GM12872 (cell line): ENCODE data around the gene TBL3.

Source experiments
- CTCF ChIP-seq: IDR thresholded peaks from 3 replicates; pipeline ENCODE4 v1.5.1; 2011; ENCODE audit warnings: low read depth, mild to moderate bottlenecking, low read length, moderate library complexity; ENCODE audit not compliant: insufficient read depth

TBL3 gene

DNA sequence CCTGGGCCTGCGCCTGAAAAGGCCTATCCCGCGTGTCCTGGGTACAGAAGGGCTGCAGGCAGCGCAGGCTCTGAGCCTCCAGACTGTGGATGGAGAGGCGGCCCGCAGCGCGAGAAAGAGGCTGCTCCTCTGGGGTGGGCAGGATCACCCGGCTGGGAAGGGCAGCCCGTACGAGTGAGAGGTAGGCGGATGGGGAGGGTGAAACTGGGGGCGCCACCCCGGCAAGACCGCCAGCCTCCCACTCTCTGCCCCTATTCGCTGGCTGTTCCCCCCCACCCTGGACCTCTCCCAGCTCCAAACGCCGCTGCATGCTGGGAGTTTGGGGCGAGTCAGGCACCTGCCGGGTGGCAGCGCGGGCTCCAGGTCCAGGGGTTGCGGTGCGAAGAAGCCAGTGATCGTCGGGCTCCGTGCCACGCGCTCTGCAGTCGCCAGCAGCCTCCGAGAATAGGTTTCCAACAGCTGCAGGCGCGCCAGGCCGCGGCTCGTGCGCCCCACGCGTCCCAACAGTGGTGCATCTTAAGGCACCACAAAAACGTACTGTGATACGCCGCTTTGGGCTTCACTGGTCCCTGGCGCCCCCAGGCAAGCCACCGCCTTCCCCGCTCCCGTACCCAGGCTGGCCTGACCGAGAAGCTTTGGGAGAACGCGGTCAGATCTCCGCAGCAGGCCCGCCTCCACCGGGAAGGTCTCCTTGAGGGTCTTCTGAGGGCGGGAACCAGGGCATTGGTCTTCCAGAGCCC lies 8.3 kb downstream of the TBL3 start:
- no peak for TF ChIP-seq CTCF

- TF ChIP-seq CTCF = no peak
These were observed 8.9 kb downstream of the TBL3 start for GRCh38 chr16:1980770-1981087.

GRCh38 chr16:1981398-1981836 lies 9.6 kb downstream of the TBL3 start, which contains the start of gene NOXO1:
TSS of gene NOXO1 (minus strand) at chr16:1981469. CDS start at chr16:1981179, 290 bp downstream.
- no peak for TF ChIP-seq CTCF

- no peak for TF ChIP-seq CTCF
These were observed 10.2 kb downstream of the TBL3 start for GRCh38 chr16:1982013-1982433.

GRCh38 chr16:1982991-1983543 lies 11.2 kb downstream of the TBL3 start:
- no peak for TF ChIP-seq CTCF

DNA sequence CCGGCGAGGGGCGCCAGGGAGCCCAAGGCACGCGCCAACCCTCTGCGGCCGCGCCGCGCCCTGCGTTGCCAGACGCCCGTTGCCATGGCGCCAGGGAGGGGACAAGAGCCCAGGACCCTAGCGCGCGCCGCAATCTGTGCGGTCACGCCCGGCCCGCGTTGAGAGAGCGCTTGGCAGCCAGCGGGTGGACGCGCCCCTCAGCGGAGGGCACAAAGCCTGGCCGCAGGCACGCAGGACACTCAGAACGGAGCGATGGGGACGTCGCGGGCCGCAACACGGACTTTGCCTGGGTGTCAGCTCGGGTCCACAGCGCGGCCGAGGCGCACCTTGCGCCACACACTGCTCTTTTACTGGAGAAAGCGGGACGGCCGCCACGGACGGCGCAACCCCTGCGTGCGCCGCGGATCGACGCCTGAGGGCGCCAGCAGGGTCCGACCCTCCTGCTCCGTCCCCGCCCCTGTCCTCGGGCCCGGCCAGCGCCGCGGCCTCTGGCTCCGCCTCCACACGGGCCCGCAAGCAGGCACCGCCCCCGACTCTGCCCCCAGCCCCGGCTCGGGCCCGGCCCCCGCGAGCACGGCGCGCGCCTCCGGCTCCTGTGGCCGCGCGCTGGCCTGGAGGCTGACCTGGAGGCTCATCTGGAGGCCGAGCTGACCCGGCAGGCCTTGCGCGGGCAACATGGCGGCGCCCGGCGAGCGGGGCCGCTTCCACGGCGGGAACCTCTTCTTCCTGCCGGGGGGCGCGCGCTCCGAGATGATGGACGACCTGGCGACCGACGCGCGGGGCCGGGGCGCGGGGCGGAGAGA lies 11.9 kb downstream of the TBL3 start, which contains the start of gene GFER:
Gene GFER, plus strand, starts transcription at position 650 of the 803 bp plus-strand sequence. Its CDS starts 26 bp downstream, at position 676.
- peak; percentile 56 for TF ChIP-seq CTCF
